ENCODE results near the gene SS18L1.

DNA sequence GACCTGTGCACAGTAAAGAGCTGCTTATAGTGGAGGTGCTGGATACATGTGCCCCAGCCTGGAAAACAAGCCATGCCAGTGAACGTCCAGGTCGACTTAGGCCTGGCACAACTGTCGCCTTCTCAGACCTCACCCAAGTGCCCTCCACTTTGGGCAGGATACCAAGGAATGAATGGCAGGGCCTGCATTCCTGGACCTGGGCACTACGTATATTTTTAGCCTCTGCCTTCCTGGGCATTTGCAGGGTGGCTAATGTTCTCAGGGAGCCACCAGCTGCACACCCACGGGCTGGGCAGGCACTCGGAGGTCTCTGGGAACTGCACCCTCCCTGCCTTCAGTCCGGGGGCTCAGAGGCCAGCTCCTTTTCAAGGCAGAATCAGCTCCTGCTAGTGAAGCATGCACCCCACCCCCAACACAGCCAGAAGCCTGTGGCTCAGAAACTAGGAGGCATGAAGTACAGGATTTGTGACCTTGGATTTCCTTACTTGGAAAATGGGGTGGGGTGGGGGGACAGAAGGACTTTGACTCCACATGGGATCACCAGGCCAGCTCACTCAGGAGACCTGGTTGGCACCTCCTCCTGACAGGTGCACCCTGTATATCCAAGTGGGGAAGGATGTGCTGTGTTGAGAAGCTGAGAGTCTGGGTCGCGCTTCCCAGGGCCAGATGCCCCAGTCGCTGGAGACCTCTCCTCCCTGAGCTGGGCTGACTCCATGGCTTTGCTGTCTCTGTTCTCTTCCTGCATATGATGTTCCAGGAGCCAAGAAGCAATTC lies 23.8 kb upstream of the SS18L1 start:
- TF ChIP-seq, protein P1, sequence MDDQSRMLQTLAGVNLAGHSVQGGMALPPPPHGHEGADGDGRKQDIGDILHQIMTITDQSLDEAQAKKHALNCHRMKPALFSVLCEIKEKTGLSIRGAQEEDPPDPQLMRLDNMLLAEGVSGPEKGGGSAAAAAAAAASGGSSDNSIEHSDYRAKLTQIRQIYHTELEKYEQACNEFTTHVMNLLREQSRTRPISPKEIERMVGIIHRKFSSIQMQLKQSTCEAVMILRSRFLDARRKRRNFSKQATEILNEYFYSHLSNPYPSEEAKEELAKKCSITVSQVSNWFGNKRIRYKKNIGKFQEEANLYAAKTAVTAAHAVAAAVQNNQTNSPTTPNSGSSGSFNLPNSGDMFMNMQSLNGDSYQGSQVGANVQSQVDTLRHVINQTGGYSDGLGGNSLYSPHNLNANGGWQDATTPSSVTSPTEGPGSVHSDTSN (IDR thresholded peaks at IDR 0.05), result no peak
- TF ChIP-seq POLR2AphosphoS5 (IDR thresholded peaks at IDR 0.05; ENCODE audit: low read depth, low read length) (no peak), TEAD4 (IDR thresholded peaks at IDR 0.05; ENCODE audit: borderline replicate concordance, insufficient read depth) (no peak), NFIC (IDR thresholded peaks at IDR 0.05; ENCODE audit: borderline replicate concordance) (no peak), GATA2 (CRISPR knock-in tag; IDR thresholded peaks at IDR 0.05) (no peak)
- TF ChIP-seq, protein P2, sequence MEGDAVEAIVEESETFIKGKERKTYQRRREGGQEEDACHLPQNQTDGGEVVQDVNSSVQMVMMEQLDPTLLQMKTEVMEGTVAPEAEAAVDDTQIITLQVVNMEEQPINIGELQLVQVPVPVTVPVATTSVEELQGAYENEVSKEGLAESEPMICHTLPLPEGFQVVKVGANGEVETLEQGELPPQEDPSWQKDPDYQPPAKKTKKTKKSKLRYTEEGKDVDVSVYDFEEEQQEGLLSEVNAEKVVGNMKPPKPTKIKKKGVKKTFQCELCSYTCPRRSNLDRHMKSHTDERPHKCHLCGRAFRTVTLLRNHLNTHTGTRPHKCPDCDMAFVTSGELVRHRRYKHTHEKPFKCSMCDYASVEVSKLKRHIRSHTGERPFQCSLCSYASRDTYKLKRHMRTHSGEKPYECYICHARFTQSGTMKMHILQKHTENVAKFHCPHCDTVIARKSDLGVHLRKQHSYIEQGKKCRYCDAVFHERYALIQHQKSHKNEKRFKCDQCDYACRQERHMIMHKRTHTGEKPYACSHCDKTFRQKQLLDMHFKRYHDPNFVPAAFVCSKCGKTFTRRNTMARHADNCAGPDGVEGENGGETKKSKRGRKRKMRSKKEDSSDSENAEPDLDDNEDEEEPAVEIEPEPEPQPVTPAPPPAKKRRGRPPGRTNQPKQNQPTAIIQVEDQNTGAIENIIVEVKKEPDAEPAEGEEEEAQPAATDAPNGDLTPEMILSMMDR (IDR thresholded peaks at IDR 0.05), result no peak
- TF ChIP-seq, protein P3, sequence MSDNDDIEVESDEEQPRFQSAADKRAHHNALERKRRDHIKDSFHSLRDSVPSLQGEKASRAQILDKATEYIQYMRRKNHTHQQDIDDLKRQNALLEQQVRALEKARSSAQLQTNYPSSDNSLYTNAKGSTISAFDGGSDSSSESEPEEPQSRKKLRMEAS (IDR thresholded peaks at IDR 0.05; ENCODE audit: low read depth), result no peak

Data from SK-N-SH (cell line).